Measurements from ENCODE around the gene CDK19.

CDK19 gene

DNA sequence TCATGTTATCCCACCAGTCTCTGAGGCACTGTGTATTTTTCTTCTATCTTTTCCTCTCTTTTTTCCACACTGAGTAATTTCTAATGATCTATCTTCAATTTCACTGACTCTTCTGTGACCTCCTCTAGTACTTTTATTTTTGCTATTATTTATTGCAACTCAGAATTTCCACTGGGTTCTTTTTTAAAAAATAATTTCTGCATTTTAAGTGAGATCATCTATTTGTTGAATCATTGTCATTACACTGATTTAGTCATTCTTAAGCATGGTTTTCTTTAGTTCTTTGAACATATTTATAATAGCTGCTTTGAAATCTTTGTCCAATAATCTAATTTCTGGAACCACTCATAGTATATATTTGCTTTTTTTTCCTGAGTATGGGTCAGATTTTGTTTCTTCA lies 242.1 kb downstream of the CDK19 start:
- no peak for DNase-seq

DNA sequence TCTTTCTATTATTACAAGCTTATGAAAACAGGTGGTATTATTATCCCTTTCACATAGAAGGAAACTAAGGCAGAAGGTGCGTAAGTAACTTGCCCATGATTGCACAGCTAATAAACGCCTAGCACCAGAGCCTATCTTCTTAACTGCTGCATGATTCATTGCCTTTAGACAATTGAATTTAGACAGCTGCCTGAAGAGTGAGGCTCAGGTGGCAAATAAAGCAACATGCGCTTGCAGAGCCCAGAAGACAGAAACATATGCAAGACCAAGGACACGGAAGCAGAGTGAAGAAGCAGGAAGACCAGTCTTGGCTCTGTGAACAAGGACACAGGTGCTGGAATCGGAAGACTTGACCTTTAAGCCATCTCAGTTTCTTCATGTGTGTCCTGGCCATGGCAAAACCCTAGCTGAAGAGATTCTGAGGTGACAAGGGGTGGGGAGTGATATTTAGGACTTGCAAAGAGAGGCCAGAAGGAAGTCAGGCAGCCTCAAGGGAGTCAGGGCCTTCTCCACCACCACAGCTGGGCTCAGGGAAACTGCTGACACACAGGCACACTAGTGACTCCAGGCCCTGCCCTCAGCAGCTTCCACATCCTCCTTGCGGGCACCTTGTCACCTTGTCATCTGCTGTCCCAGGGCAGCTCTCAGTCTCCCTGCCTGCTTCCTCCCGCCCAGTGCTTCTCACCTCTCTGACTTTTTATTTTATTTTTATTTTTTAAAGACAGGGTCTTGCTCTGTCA lies 247.1 kb downstream of the CDK19 start:
- DNase-seq, result no peak

DNA sequence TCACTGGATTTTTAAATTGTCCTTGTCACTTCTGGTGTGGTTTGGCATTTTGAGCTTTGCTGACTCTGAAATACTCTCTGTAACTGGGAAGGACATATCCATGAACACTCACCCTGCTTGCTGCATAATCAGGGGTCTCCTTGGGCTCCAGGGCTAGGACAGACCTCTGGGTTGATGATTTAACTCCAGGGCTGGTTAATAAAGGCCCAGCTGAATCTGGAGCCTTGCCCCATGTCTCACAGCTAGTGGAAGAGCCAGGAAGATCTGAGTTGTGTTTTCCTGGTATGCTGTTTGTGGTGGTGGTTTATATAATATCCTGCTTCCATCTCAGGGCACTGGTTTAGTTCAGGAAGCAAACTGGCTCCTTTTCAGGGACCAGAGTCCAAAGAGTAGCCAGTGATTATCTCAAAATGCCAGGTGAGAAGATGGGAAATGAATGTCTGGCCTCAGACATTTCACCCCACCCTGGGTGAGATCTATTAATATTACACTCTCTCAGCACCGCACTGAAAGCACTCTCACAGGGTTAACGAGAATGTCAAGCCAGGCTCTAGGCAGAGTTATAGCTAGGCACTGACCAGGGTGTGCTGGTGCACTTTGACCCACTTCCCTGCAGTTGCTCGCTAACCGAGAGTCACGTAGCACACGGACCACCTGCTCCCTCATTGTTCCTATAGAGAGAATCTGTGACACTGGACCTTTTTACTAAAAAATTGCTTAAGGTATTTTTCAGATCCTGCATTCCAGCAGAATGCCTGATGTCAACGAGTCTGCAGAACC lies 248.7 kb downstream of the CDK19 start:
- DNase-seq, result no peak

DNA sequence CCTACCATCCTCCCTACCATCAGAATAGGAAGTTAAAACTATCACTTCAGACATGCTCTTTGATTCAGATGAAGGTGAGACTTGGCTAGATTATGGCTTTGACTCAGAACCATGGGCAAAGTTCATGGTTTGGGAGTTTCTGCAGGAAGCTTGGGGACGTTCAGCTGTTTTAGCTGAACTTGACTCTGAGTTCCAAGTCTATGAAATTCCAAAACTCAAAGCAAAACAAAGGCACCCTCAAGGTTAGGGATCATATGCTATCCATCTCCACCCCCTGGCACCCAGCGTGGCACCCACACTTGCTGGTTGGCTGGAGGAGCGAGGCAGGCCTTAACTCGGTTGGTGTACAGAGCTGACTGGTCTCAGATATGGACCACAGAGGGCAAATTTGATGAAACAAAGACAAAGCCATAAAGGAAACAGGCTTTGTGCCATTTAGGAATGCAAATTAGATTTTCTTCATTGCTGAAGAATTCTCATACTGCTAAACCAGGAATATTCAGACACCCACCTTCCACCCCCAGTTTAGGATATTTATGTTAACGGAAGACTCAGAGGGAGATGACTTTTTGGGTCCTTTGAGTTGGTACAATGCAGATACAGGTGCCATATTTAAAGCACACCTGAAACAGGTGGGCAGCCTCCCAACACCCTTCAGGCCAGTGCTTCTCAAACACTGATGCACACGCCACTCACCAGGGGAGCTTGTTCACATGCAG lies 250.4 kb downstream of the CDK19 start:
- no peak for DNase-seq

DNA sequence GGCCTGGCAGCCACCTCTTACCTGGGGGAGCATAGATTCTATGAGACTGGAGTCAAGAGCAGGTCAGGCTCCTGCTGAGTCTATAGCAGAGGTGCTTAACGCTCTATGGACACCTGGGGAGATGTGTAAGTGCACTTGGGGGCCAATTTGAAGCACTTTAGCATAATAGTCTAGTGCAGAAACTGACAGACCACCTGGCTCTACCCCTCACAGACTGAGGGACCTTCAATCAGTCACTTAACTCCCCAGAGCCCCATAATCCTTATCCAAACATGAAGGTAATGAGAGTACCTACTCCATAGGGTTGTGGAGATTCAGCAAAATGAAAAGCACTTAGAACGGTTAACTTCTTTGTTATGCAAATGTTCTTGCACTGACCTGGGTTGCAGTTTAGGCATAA lies 251.6 kb downstream of the CDK19 start:
- DNase-seq, result no peak

DNA sequence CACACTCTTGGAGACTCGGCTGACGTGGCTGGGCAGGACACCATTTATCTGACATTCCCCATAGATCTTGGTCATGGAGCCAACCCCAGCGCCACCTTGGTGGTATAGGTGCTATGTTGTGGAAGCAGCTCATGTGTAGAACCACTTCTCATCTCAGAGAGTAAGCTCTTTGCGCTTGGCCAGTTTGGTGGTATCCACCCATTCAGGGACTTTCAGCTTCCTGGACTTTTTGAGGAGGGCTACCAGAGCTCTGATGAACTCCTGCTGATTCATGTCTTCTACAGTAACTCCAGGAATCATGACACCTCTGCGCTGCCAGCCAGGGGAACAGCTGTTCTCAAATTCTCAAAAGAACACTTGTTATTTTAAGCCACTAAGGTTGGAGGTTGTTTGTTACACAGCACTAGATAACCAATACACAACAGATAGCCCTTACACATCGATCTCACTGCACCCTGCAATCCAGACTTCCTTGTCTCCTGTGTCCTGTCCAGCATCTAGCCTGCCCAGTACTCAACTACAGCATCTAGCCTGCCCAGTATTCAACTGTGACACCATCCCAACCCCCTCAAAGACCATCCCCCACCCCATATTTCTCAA lies 252.9 kb downstream of the CDK19 start:
- no peak for DNase-seq

DNA sequence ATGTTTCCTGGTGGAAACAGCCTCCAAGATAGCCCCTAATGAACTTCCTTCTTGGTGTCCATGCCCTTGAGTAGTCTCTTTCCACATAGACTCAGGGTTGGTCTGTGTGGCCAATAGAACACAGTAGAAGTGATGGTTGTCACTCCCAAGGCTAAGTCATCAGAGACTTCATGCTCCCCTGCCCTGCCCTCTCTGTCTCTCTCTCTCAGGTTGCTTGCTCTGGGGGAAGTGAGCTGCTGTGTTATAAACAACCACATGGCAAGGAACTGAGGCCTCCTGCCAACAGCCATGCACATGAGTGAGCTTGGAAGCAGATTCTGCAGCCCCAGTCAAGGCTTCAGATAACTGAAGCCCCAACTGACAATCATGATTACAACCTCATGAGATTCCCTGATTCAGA lies 253.6 kb downstream of the CDK19 start:
- no peak for DNase-seq

DNA sequence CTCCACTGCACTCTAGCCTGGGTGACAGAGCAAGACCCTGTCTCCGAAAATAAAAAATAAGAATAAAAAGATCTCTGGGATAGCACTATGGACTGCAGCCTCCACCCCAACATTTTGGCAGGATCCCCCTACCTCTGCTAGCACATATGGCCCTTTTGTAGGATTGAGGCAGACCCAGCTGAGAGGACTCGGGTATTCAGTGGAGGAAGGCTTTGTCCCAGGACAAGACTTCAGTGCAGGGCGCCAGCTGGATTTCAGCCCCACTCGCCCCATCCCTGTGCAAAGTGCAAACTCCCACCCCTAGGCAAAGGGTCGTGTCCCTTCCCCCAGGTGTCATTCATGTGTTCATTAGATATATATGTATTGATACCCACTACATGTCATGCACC lies 254.3 kb downstream of the CDK19 start:
- DNase-seq, result no peak

DNA sequence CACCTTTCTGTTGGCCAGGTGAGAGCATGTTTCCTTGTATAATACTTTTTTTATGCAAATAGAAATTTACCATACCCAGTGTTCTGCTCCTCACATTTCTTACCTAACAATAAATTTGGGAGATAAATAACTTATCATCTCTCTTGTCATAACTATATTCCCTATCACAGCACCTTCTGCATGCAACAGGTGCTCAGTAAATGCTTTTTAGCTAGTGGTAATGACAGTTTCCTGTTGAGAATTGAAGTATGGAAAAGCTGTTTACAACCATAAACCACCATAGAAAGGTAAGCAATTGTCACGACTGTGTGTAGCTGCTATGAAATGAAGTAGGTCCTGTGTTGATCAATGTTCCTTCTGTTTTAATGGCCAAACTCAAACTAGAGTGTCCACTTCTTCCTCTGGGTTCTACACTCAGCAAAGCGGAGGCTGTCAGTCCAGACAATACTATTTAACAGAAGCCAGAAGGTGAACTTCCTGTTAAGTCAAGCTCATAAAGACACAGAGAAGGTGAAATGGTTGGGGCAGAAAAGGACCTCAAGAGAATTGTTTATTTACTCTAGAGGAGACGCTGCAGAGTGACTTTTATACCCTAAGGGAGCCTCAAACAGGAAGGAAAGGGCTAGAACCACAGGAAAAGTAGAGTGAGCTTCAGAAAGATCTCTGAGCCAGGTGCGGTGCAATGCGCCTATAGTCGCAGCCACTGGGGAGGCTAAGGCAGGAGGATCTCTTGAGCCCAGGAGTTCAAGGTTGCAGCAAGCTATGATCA lies 254.8 kb downstream of the CDK19 start:
- no peak for DNase-seq
